ENCODE results near the gene LCK. TPM values are rescaled to one million over a fixed set of nuclear protein-coding genes. Genes with fewer than 3 reads are reported as not detected.

The LCK gene
- total and polyA plus RNA-seq, 2 donors (not counting 1 experiment from before 2014, with no cell fraction given): not detected

- peaks cover 32% of the 10 kb centered on the region for H3K79me2 ChIP-seq (ENCODE audit: control insufficient read depth, insufficient read depth, low read length)
Measured at GRCh38 chr1:32220746-32221580, 30.1 kb upstream of the LCK start.

GRCh38 chr1:32221581-32221979 lies 29.5 kb upstream of the LCK start:
- Histone ChIP-seq H2AFZ (ENCODE audit: low read length) (peak overlapping the region; percentile 2), H3K9ac (ENCODE audit: insufficient read depth, low read length) (peak overlapping the region; percentile 98), H4K20me1 (ENCODE audit: control insufficient read depth, extremely low read depth, insufficient read depth, low read length) (no peaks in the 10 kb centered on the region), H3K27ac (ENCODE audit: insufficient read depth, low read length) (peak overlapping the region; percentile 100), H3K79me2 (ENCODE audit: control insufficient read depth, insufficient read depth, low read length) (peaks cover 33% of the 10 kb centered on the region), H3K9me3 (ENCODE audit: control insufficient read depth, insufficient read depth, low read depth, low read length) (no peaks in the 10 kb centered on the region), H3K4me3 (replicated peaks in 1 of 4; ENCODE audit: control extremely low read depth in 1 of 4, insufficient read depth in 1 of 4, low read depth in 3 of 4, low read length in 4 of 4) (peak overlapping the region; percentile 77 to 88 (median 82)), H3K27me3 (ENCODE audit: control insufficient read depth, insufficient read depth, low read length) (no peaks in the 10 kb centered on the region), H3K4me1 (ENCODE audit: control insufficient read depth, extremely low read depth, insufficient read depth, low read length) (peaks cover 20% of the 10 kb centered on the region), H3K36me3 (ENCODE audit: control insufficient read depth, insufficient read depth, low read length) (peaks cover 16% of the 10 kb centered on the region), H3K4me2 (ENCODE audit: extremely low read depth, insufficient read depth, low read length) (peak overlapping the region; percentile 94)
- no peak for DNase-seq (ENCODE audit: low read depth in 2 of 2)
- no peak for TF ChIP-seq CTCF (conservative IDR thresholded peaks at IDR 0.05 in 1 of 2, IDR thresholded peaks at IDR 0.05 in 1 of 2; ENCODE audit: low read depth in 1 of 2, low read length in 2 of 2)
- TF ChIP-seq EZH2 (IDR thresholded peaks at IDR 0.05; ENCODE audit: low read length, missing control alignments): no peak

More at GRCh38 chr1:32220746-32221580, 30.1 kb upstream of the LCK start:
- H3K27me3 ChIP-seq (ENCODE audit: control insufficient read depth, insufficient read depth, low read length): no peaks in the 10 kb centered on the region
- no peaks in the 10 kb centered on the region for H4K20me1 ChIP-seq (ENCODE audit: control insufficient read depth, extremely low read depth, insufficient read depth, low read length)
- peak overlapping the region; percentile 98 for H3K9ac ChIP-seq (ENCODE audit: insufficient read depth, low read length)
- H3K4me1 ChIP-seq (ENCODE audit: control insufficient read depth, extremely low read depth, insufficient read depth, low read length): peaks cover 20% of the 10 kb centered on the region
- peak overlapping the region; percentile 94 for H3K4me2 ChIP-seq (ENCODE audit: extremely low read depth, insufficient read depth, low read length)
- peaks cover 18% of the 10 kb centered on the region for H3K36me3 ChIP-seq (ENCODE audit: control insufficient read depth, insufficient read depth, low read length)
- no peaks in the 10 kb centered on the region for H3K9me3 ChIP-seq (ENCODE audit: control insufficient read depth, insufficient read depth, low read depth, low read length)
- no peak overlapping the region for H2AFZ ChIP-seq (ENCODE audit: low read length)
- H3K4me3 ChIP-seq (replicated peaks in 1 of 4; ENCODE audit: control extremely low read depth in 1 of 4, insufficient read depth in 1 of 4, low read depth in 3 of 4, low read length in 4 of 4): peak overlapping the region; percentile 77 to 88 (median 82)
- no peak for TF ChIP-seq CTCF (conservative IDR thresholded peaks at IDR 0.05 in 1 of 2, IDR thresholded peaks at IDR 0.05 in 1 of 2; ENCODE audit: low read depth in 1 of 2, low read length in 2 of 2)
- no peak for TF ChIP-seq EZH2 (IDR thresholded peaks at IDR 0.05; ENCODE audit: low read length, missing control alignments)
- DNase-seq (ENCODE audit: low read depth in 2 of 2): no peak
- peak overlapping the region; percentile 100 for H3K27ac ChIP-seq (ENCODE audit: insufficient read depth, low read length)

GRCh38 chr1:32221980-32222755 lies 28.9 kb upstream of the LCK start, which contains the start of the genes EIF3I and TMEM234:
Gene EIF3I, plus strand, starts transcription at chr1:32222407. Its CDS starts 35 bp downstream, at chr1:32222442.
Gene TMEM234, minus strand, starts transcription at chr1:32222353. Its CDS starts 31 bp downstream, at chr1:32222322.
- Histone ChIP-seq H3K27ac (ENCODE audit: insufficient read depth, low read length) (peak within 1 kb of the TSS; percentile 100), H2AFZ (ENCODE audit: low read length) (peak within 1 kb of the TSS; percentile 11), H3K9me3 (ENCODE audit: control insufficient read depth, insufficient read depth, low read depth, low read length) (no peaks in the 10 kb centered on the region), H3K4me2 (ENCODE audit: extremely low read depth, insufficient read depth, low read length) (peak within 1 kb of the TSS; percentile 94), H3K27me3 (ENCODE audit: control insufficient read depth, insufficient read depth, low read length) (no peaks in the 10 kb centered on the region), H3K4me1 (ENCODE audit: control insufficient read depth, extremely low read depth, insufficient read depth, low read length) (peaks cover 20% of the 10 kb centered on the region), H3K79me2 (ENCODE audit: control insufficient read depth, insufficient read depth, low read length) (peaks cover 33% of the 10 kb centered on the region), H3K9ac (ENCODE audit: insufficient read depth, low read length) (peak within 1 kb of the TSS; percentile 98), H3K36me3 (ENCODE audit: control insufficient read depth, insufficient read depth, low read length) (peaks cover 11% of the 10 kb centered on the region), H4K20me1 (ENCODE audit: control insufficient read depth, extremely low read depth, insufficient read depth, low read length) (no peaks in the 10 kb centered on the region), H3K4me3 (replicated peaks in 1 of 4; ENCODE audit: control extremely low read depth in 1 of 4, insufficient read depth in 1 of 4, low read depth in 3 of 4, low read length in 4 of 4) (peak within 1 kb of the TSS; percentile 77 to 88 (median 82))
- peak; percentile 91 for DNase-seq (ENCODE audit: low read depth in 2 of 2)
- no peak for TF ChIP-seq CTCF (conservative IDR thresholded peaks at IDR 0.05 in 1 of 2, IDR thresholded peaks at IDR 0.05 in 1 of 2; ENCODE audit: low read depth in 1 of 2, low read length in 2 of 2)

Data from fibroblast of lung (primary cell).